Posterior vena cava (tissue), 2 donors: ENCODE measurements around the gene FBL. TPM values are rescaled to one million over a fixed set of nuclear protein-coding genes. Genes with fewer than 3 reads are reported as not detected.
A peak's percentile ranks its signal among the peaks of the same experiment; 100 is the strongest.

Experiments
- DNase-seq: peaks from one replicate; pipeline ENCODE4 v3.0.0-alpha.2; 2020; ENCODE audit warnings: low spot score
- intact Hi-C, 2 donors: fragments of 100-400 bp; cut with DNase I; formaldehyde crosslinking; loops; one replicate each; pipeline versions ENCODE4 v1.14.1 to v1.14.2; 2022 to 2023
- total RNA-seq, 2 donors: library from RNA; stranded (reverse); fragmentation: NEBNext Ultra II Directional; extraction: Animal tissue kit (Norgen Biotek cat#: 25700); gene quantifications; one replicate each; pipeline ENCODE4 v1.2.1, GENCODE V29; 2021
- donor health status: DM: yes; HTN: yes; CAD: no.
- donor health status: DM: yes; HTN: yes; CAD: no.

FBL gene
- total RNA-seq, 2 donors from 2014 or later, result 94.1 to 121 TPM

GRCh38 chr19:39847525-39847924 is 1.3 kb upstream of the FBL start:
- no peak for DNase-seq
- intact Hi-C loops, result loop anchor here in 1 of 2 donors (10.0 kb wide), 1 partner anchor 127 kb away; the partner anchor contains the start of gene PSMC4

DNA sequence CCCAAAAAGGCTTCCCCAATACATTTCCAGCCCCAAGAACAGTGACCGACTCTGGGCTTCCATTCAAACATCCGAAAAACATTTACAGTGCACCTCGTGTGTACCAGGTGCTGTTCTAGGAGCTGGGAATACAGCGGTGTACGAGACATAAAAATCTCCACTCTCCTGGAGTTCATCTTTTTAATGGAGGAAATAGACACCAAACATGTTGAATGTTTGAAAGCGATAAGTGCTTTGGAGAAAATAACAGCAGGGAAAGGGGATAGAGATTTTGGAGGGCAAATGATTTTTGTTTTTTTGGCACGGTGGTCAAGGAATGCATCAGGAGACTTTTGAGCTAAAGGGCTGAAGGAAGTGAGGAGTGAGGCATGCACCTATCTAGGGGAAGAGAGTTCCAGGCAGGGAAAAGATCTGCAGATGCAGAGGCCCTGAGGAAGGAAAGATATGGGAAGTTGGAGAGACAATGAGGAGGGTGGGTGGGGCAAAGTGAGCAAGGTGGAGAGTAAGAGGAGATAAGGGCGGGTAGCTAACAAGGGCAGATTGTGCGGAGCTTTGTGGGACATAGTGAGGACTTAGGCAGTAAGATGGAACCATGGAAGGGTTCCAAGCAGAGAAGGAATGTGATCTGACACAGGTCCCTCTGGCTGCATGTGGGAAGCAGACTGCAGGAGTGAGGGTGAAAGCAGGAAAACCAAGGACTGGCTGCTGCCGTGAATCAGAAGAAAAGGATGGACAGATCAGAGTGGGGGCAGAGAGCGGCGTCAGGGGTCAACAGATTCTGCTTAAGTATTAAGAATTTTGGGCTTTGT is 703 bp upstream of the FBL start:
- no peak for DNase-seq
- intact Hi-C loops, result loop anchor here in 1 of 2 donors (10.0 kb wide), 1 partner anchor 128 kb away; the partner anchor contains the start of gene PSMC4

- DNase-seq, result no peak
- intact Hi-C loops, result loop anchor here in 1 of 2 donors (10.0 kb wide), 1 partner anchor 129 kb away; the partner anchor contains the start of gene PSMC4
These were observed 621 bp downstream of the FBL start for GRCh38 chr19:39845584-39845932.

- intact Hi-C loops, result loop anchor here in 1 of 2 donors (10.0 kb wide), 1 partner anchor 130 kb away; the partner anchor contains the start of gene PSMC4
- DNase-seq, result no peak
These were observed 1.0 kb downstream of the FBL start for GRCh38 chr19:39845172-39845571.

GRCh38 chr19:39843919-39844793 is 2.0 kb downstream of the FBL start:
- DNase-seq, result no peak
- intact Hi-C loops, result loop anchor here (5.0 to 10.0 kb wide), 2 partner anchors 52 to 131 kb away; partner anchors contain the start of gene PSMC4 (in 1 of the 2)

GRCh38 chr19:39842693-39843435 is 3.3 kb downstream of the FBL start:
- intact Hi-C loops, result loop anchor here (5.0 to 10.0 kb wide), 2 partner anchors 51 to 132 kb away; partner anchors contain the start of gene PSMC4 (in 1 of the 2)
- no peak for DNase-seq

DNA sequence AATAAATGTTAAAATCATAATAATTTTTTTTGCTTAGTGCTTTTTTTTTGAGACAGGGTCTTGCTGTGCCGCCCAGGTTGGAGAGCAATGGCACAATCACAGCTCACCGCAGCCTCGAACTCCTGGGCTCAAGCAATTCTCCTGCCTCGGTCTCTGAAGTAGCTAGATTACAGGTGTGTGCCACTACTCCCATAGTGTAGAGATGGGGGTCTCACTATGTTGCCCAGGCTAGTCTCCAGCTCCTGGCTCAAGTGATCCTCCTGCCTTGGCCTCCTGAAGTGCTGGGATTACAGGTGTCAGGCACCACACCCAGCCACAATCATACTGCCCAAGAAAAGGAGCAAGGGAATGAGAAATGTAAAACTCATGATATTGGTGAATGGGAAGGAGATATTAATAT is 5.1 kb downstream of the FBL start:
- no peak for DNase-seq
- intact Hi-C loops, result loop anchor here (5.0 to 10.0 kb wide), 2 partner anchors 49 to 134 kb away; partner anchors contain the start of gene PSMC4 (in 1 of the 2)

DNA sequence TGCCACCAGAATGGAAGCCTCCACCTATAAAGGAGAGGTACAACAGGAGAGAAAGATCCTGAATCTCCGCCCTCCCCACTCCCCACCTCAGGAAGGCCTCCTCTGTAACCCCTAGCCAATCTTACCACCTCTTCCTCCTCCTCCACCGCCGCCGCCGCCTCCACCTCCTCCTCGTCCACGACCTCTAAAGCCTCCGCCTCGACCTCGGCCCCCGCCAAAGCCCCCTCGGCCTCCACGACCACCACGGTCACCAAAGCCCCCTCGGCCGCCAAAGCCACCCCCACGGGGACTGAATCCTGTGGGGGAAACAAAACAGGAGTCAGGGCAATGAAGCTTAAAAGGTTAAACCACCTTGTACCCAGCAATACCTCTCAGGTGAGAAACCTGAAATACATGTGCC is 5.7 kb downstream of the FBL start:
- intact Hi-C loops, result loop anchor here (5.0 to 10.0 kb wide), 2 partner anchors 48 to 134 kb away; partner anchors contain the start of gene PSMC4 (in 1 of the 2)
- no peak for DNase-seq

DNA sequence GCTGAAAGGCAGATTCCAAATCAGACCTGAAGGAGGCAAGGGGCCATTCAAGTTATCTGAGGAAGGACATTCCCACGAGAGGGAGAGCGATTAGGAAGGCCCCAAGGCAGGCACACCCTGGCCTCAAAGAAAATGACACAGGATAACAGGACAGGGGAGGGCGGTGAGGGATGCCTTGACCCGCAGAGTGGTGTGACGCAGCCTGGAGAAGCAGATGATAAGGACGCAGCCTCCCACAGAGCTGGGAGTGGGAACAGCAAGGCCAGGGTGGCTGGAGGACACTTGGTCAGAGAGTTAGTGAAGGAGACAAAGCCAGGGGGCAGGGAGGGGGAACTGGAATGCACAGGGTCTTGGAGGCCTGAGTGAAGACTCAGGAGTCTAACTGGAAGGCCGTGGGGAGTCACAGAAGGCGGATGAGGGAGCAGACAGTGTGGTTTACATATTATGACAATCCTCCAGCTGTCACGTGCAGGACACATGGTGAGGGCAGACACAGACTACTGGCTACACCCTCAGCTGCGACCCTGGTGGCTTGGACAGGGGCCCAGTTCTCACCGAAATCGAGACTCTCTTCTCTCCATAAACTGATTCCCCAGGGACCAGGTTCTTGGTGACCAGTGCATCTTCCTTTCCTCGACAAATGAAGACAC is 6.4 kb downstream of the FBL start:
- intact Hi-C loops, result loop anchor here (5.0 to 10.0 kb wide), 2 partner anchors 48 to 135 kb away; partner anchors contain the start of gene PSMC4 (in 1 of the 2)

GRCh38 chr19:39838569-39838968 is 7.6 kb downstream of the FBL start:
- no peak for DNase-seq
- intact Hi-C loops, result no loop called here

More for the DNA sequence above, 6.4 kb downstream of the FBL start:
- DNase-seq, result no peak

DNA sequence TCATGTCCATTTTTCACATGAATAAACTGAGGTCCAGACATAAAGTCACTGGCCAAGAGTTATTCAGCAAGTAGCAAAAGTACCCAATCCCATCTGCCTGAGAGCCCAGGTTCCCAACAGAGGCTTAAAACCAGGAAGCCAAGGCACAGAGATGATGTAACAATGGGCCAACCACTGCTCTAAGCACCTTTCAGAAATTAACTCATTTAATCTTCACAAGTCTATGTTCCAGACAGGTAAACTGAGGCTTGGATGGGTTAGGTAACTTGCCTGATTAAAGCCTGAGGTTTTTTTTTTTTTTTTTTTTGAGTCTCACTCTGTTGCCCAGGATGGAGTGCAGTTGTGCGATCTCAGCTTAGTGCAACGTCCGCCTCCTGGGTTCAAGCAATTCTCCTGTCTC is 8.2 kb downstream of the FBL start:
- intact Hi-C loops, result no loop called here

DNA sequence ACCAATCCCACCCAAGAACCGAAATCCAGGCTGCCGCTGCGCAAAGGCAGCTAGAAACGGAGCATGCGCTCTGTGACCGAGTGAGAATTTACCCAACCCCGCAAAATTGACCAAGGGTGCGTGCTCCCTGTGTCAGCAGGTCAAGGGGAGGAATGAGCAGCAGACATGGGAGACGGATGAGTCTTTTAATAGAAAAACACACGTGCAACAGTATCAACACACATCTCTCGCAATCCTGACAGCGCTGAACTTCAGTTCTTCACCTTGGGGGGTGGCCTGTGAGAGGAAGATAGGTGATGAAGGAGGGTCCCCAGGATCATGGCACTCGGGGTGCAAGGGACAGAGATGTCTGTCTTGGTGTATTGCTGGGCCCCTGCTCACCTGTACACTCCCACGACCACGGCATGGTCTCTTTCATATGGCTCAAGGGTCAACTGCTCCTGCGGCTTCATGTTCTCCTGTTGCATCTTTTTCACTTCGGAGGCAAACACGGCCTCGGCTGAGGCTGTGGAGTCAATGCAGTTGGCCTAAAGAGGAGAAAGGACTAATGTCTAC is 11.8 kb downstream of the FBL start:
- intact Hi-C loops, result no loop called here

More for the DNA sequence above, 8.2 kb downstream of the FBL start:
- DNase-seq, result no peak

DNA sequence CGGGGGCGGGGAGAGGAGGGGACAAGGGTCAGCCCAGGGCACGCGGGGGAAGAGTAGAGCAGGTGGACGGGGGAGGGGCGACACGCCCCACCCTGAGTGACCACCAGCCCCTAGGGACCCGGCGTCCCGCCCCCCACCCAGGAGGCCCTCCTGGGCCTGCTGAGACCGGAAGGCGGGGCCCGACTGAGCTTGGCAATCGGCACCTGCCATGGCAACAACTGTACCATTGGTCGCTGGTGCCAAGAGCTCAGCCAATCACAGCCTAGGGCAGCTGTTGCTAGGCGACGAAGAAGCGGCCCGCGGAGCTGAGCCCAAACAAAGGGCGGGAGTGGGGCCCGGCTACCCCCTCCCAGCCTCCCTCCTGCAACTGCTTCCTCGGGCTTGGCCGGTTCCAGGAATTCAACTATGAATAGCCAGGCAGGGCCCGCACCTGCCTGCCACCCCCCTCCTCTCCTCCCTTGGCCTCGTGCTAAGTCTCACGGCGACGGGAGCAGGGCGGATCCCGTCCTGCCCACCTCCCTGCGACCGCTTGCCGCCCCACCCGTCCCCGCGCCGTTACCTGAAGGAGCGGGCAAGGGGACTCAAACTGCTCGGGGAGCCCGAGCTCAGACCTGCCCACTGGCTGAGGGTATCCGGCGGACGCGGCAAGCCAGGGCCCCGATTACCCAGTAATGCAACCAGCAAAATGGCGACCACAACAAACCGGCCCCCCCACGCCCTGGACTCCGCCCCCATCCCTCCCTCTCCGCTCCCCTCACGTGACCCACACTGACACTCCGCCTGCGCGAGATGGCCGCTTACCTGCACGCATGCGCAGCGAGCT is 12.5 kb downstream of the FBL start, which contains the start of gene DYRK1B:
TSS of gene DYRK1B (minus strand) at position 699 of the 823 bp plus-strand sequence. CDS start 2,295 bp downstream, outside the sequence.
- peak; percentile 99 for DNase-seq
- intact Hi-C loops, result no loop called here

More for the DNA sequence above, 11.8 kb downstream of the FBL start:
- DNase-seq, result no peak

- intact Hi-C loops, result no loop called here
These were observed 13.1 kb downstream of the FBL start for GRCh38 chr19:39833160-39833463.

GRCh38 chr19:39832341-39833083 is 13.7 kb downstream of the FBL start:
- intact Hi-C loops, result no loop called here

More at GRCh38 chr19:39833160-39833463, 13.1 kb downstream of the FBL start:
- no peak for DNase-seq

DNA sequence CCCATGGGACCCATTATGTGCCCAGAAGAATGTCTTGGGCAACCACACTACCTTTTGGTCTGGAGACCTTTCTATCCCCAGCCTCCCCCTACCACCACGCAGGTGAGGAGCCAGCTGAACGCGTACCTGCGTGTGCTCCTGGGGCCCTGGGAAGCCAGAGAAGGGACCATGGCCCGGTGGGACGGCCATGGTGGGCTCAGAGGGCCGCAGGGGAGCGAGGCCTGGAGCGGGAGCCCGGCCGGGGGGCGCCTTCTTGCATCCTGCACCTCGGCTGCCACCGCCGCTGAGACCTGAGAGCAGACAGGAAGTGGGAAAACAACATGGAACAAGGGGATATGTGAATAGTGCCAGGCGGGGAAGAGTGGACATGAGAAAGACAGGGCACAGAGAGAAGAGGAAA is 14.5 kb downstream of the FBL start:
- DNase-seq, result no peak
- intact Hi-C loops, result no loop called here

More at GRCh38 chr19:39832341-39833083, 13.7 kb downstream of the FBL start:
- no peak for DNase-seq
